K562 (cell line): ENCODE measurements around the gene SLC13A4. TPM values are rescaled to one million over a fixed set of nuclear protein-coding genes. Genes with fewer than 3 reads are reported as not detected.
"Not testable (repeated sequence)": the region's sequence is repeated elsewhere in the genome, so short reads cannot be mapped to it uniquely, and the experiment has no call there.

Experiments
- ATAC-seq: fragments of 200-7000 bp; cut with Tn5 transposase; 3 replicates; pipeline ENCODE4 v1.9.1; 2020; ENCODE audit warnings: moderate library complexity
- BruUV-seq: library from RNA; stranded (reverse); fragments of 400-500 nt; replicated peaks from 2 replicates; lab custom pipeline; 2021; lab: Mats Ljungman, UMichigan
- CTCF ChIA-PET: fragments of 300-600 bp; formaldehyde crosslinking; extraction: SDS; loops from one replicate; lab custom pipeline; 2021; ENCODE audit warnings: low intra/inter-chr PET ratio; lab: Yijun Ruan, JAX
- POLR2A ChIA-PET: fragments of 300-600, 350-650 bp; sonication (Branson Sonifier 250); formaldehyde crosslinking; extraction: SDS; loops from one replicate; lab custom pipeline; 2021; ENCODE audit warnings: antibody characterized with exemption, inconsistent platforms; lab: Yijun Ruan, JAX
- DNase-seq, 4 experiments: peaks; one replicate each; pipeline versions ENCODE4 v3.0.0 to v3.0.0-alpha.2; 2011 to 2018; ENCODE audit warnings: low spot score in 3 of 4, mixed read lengths in 3 of 4; ENCODE audit errors: extremely low read depth in 1 of 4
- FAIRE-seq: peaks from 2 replicates; lab custom pipeline; 2011; peaks lifted over from hg19 to GRCh38; lab: Jason Lieb, UNC
- H2AFZ ChIP-seq: 2 replicates; pipeline ENCODE4 v1.6.0; 2011; ENCODE audit warnings: low read depth, low read length, control low read depth, inconsistent platforms
- H3K27ac ChIP-seq: fragments of 200-600 bp; 3 replicates; pipeline ENCODE4 v1.8.0; 2011; ENCODE audit warnings: low read depth, mild to moderate bottlenecking, control low read depth, inconsistent platforms, low read length, moderate library complexity, mixed read lengths; ENCODE audit errors: extremely low read depth
- H3K27me3 ChIP-seq, 2 experiments: fragments of 300-600 bp in 1 of 2; 2 replicates in 1 of 2; 3 replicates in 1 of 2; pipeline versions ENCODE4 v1.6.0 to v1.8.0; 2011; ENCODE audit warnings: inconsistent platforms in 2 of 2, low read length in 2 of 2, mild to moderate bottlenecking in 1 of 2, mixed read lengths in 1 of 2, moderate library complexity in 1 of 2; ENCODE audit not compliant: control insufficient read depth in 2 of 2, insufficient read depth in 2 of 2
- H3K36me3 ChIP-seq: fragments of 300-600 bp; 3 replicates; pipeline ENCODE4 v1.8.0; 2011; ENCODE audit warnings: mild to moderate bottlenecking, low read length, inconsistent platforms; ENCODE audit not compliant: control insufficient read depth, insufficient read depth
- H3K4me1 ChIP-seq, 2 experiments: fragments of 200-600 bp in 1 of 2; replicated peaks in 1 of 2; 2 replicates in 1 of 2; 3 replicates in 1 of 2; pipeline versions ENCODE4 v1.5.1 to v1.8.0; 2011; ENCODE audit warnings: inconsistent platforms in 2 of 2, low read length in 2 of 2, mild to moderate bottlenecking in 1 of 2, mixed read lengths in 1 of 2, moderate library complexity in 1 of 2; ENCODE audit not compliant: control insufficient read depth in 2 of 2, insufficient read depth in 2 of 2
- H3K4me2 ChIP-seq: 2 replicates; pipeline ENCODE4 v1.6.1; 2011; ENCODE audit warnings: low read length, control low read depth, inconsistent platforms, mixed read lengths; ENCODE audit not compliant: insufficient read depth
- H3K4me3 ChIP-seq: fragments of 200-600 bp; sonication (generic), shearing (Covaris generic); 2 replicates; pipeline ENCODE4 v1.5.1; 2016; ENCODE audit warnings: control low read depth, inconsistent platforms
- H3K79me2 ChIP-seq: fragments of 200-600 bp; 3 replicates; pipeline ENCODE4 v1.8.0; 2011; ENCODE audit warnings: low read length, inconsistent platforms; ENCODE audit not compliant: control insufficient read depth, insufficient read depth
- H3K9ac ChIP-seq, 2 experiments: 2 replicates each; pipeline versions ENCODE4 v1.6.0 to v1.6.1; 2011; ENCODE audit warnings: low read depth in 2 of 2, low read length in 2 of 2, control low read depth in 1 of 2, inconsistent platforms in 1 of 2, mild to moderate bottlenecking in 1 of 2, mixed read lengths in 1 of 2; ENCODE audit not compliant: insufficient read depth in 1 of 2
- H3K9me1 ChIP-seq: one replicate; pipeline ENCODE4 v1.6.0; 2011; ENCODE audit warnings: inconsistent platforms, mild to moderate bottlenecking, low read length, moderate library complexity; ENCODE audit not compliant: control insufficient read depth, insufficient read depth
- H3K9me3 ChIP-seq: replicated peaks from 2 replicates; pipeline ENCODE4 v1.5.1; 2011; ENCODE audit warnings: low read depth, low read length, inconsistent platforms; ENCODE audit not compliant: control insufficient read depth, insufficient read depth
- H4K20me1 ChIP-seq: replicated peaks from 2 replicates; pipeline ENCODE4 v1.6.1; 2011; ENCODE audit warnings: low read length, inconsistent platforms, mixed read lengths; ENCODE audit not compliant: control insufficient read depth, insufficient read depth
- BHLHE40 ChIP-seq: IDR thresholded peaks from 2 replicates; pipeline ENCODE4 v1.6.1; 2011; ENCODE audit warnings: low read length, improper control_type of control experiment
- CBX5 ChIP-seq: IDR thresholded peaks from 2 replicates; pipeline ENCODE4 v1.6.1; 2014; ENCODE audit warnings: low read depth, borderline replicate concordance
- FOXJ3 ChIP-seq: sonication (generic); formaldehyde crosslinking; IDR thresholded peaks from 2 replicates; pipeline ENCODE4 v1.4.0; 2020; ENCODE audit warnings: mild to moderate bottlenecking, missing genetic modification reagents
- NONO ChIP-seq, 2 experiments: fragments of 200-400 bp in 1 of 2; fragments of 450-650 bp in 1 of 2; formaldehyde crosslinking in 1 of 2; IDR thresholded peaks; 2 replicates each; pipeline ENCODE4 v1.6.1; 2017; ENCODE audit warnings: low read depth in 2 of 2, mild to moderate bottlenecking in 2 of 2, moderate library complexity in 2 of 2, low read length in 1 of 2
- TSHZ1 ChIP-seq: fragments of 250-450 bp; sonication (Bioruptor Pico); IDR thresholded peaks from 2 replicates; pipeline ENCODE4 v1.4.0; 2020; ENCODE audit warnings: mild to moderate bottlenecking, moderate library complexity
- ZC3H11A ChIP-seq: IDR thresholded peaks from 2 replicates; pipeline ENCODE4 v1.6.1; 2012; ENCODE audit warnings: low read depth, low read length, improper control_type of control experiment
- whole genome bisulfite sequencing: fragments of 100-300 bp; shearing (Covaris generic); methylation state at CpG from one replicate; pipeline ENCODE4 v1.1.6; 2016; ENCODE audit warnings: low coverage, mixed read lengths; ENCODE audit not compliant: insufficient coverage; ENCODE audit errors: missing lambda C conversion rate; 5-methylcytosine and 5-hydroxymethylcytosine counted together
- in situ Hi-C: fragments of 300-500 bp; cut with MboI; formaldehyde crosslinking; loops from 4 replicates; pipeline ENCODE4 v1.15.0; 2018; ENCODE audit warnings: inconsistent platforms, mixed read lengths
- intact Hi-C: fragments of 100-400 bp; cut with micrococcal nuclease; formaldehyde crosslinking; loops from 2 replicates; pipeline ENCODE4 v1.14.2; 2022
- polyA plus RNA-seq, 8 experiments: library from polyadenylated mRNA; depleted of rRNA in 4 of 8; stranded (reverse) in 5 of 8; unstranded in 3 of 8; fragments of >200 nt; fragmentation: Nextera tagmentation in 2 of 8; fragmentation: Illumina TruSeq in 1 of 8; extraction: Ambion mirVana in 2 of 8; extraction: Trizol in 1 of 8; gene quantifications; 2 replicates each; pipeline versions ENCODE4 v1.2.1 to v1.2.3, GENCODE V29; 2011 to 2014; ENCODE audit warnings: inconsistent platforms in 1 of 8, missing spikeins in 1 of 8
- total RNA-seq, 7 experiments: library from RNA; depleted of rRNA in 6 of 7; stranded (reverse); fragments of >200 nt in 6 of 7; fragmentation: Illumina TruSeq in 2 of 7; extraction: Trizol in 2 of 7; gene quantifications; 2 replicates each; pipeline versions ENCODE4 v1.2.1 to v1.2.3, GENCODE V29; 2011 to 2021; ENCODE audit warnings: low replicate concordance in 1 of 7

The SLC13A4 gene
- total and polyA plus RNA-seq, 9 of the 15 experiments (the other 6 are each of a cell fraction or from before 2014, with no cell fraction given): 0.11 to 1.0 (median 0.36) TPM

- no peak for DNase-seq
- Histone ChIP-seq H3K4me3 (no peak overlapping the region), H3K4me2 (no peak overlapping the region), H3K9me1 (no peaks in the 10 kb centered on the region), H3K9me3 (no peaks in the 10 kb centered on the region), H3K36me3 (no peaks in the 10 kb centered on the region; the same call in 2 of the 3 replicates), H4K20me1 (no peaks in the 10 kb centered on the region), H3K4me1 (no peaks in the 10 kb centered on the region), H3K9ac (no peak overlapping the region), H3K79me2 (no peaks in the 10 kb centered on the region), H2AFZ (no peak overlapping the region), H3K27ac (no peak overlapping the region), H3K27me3 (peaks cover 0 to 16% of the 10 kb centered on the region in 2 experiments; a peak in 3 of 5 replicates)
- in situ Hi-C loops (no loop called here), intact Hi-C loops (no loop called here)
- ChIA-PET POLR2A (no interaction called here), CTCF (no interaction called here)
- TF ChIP-seq TSHZ1 (CRISPR knock-in tag) (no peak), BHLHE40 (no peak), ZC3H11A (no peak), NONO (IDR thresholded peaks at IDR 0.05; ENCODE audit: low read depth in 2 of 2, low read length in 1 of 2) (no peak), CBX5 (no peak), FOXJ3 (CRISPR knock-in tag) (no peak)
- no peak for FAIRE-seq
- BruUV-seq: no TSS peak
- WGBS: 43% methylated on average over 4 of the region's 4 CpGs
- ATAC-seq: peak; percentile 25; the same call in 2 of the 3 replicates
These were observed 34.4 kb downstream of the SLC13A4 start for GRCh38 chr7:135693558-135693957.

GRCh38 chr7:135692606-135693005 is 35.4 kb downstream of the SLC13A4 start:
- H3K4me1 ChIP-seq, H2AFZ ChIP-seq, H4K20me1 ChIP-seq, H3K4me2 ChIP-seq, H3K9ac ChIP-seq, H3K9me1 ChIP-seq, ATAC-seq, DNase-seq, H3K27ac ChIP-seq, H3K79me2 ChIP-seq, FAIRE-seq, BruUV-seq, H3K36me3 ChIP-seq, H3K4me3 ChIP-seq, intact Hi-C loops, in situ Hi-C loops, H3K9me3 ChIP-seq: not testable (repeated sequence)
- CTCF ChIA-PET: interaction anchor here (0.5 kb wide), 1 partner anchor 18 kb away, joined by 3 read pairs; no protein-coding TSS in a partner anchor
- WGBS: 13% methylated on average over 7 of the region's 7 CpGs
- peaks cover 0 to 16% of the 10 kb centered on the region in 2 experiments; a peak in 3 of 5 replicates for H3K27me3 ChIP-seq
- POLR2A ChIA-PET: interaction anchor here (1.5 kb wide), 1 partner anchor 8 kb away, joined by 6 read pairs; no protein-coding TSS in a partner anchor
